Neural cell (in vitro differentiated cells): Measurements from ENCODE around the gene RPL18. TPM values are rescaled to one million over a fixed set of nuclear protein-coding genes. Genes with fewer than 3 reads are reported as not detected.
A peak's percentile ranks its signal among the peaks of the same experiment; 100 is the strongest.

Experiments used
- H2AFZ ChIP-seq: fragments of 200-600, 300-800 bp; sonication (generic), shearing (Covaris generic); 2 replicates; pipeline ENCODE4 v1.6.0; 2014; ENCODE audit warnings: low read depth, mild to moderate bottlenecking, antibody characterized with exemption, low read length, moderate library complexity
- H3F3A ChIP-seq: fragments of 200-600 bp; shearing (Covaris generic); 2 replicates; pipeline ENCODE4 v1.6.1; 2016; ENCODE audit warnings: mild to moderate bottlenecking, moderate library complexity, mixed read lengths, antibody characterized with exemption, low read length; ENCODE audit not compliant: insufficient read depth, poor library complexity, severe bottlenecking
- H3K27ac ChIP-seq: fragments of 200-600, 300-800 bp; sonication (generic), shearing (Covaris generic); 2 replicates; pipeline ENCODE4 v1.5.1; 2014; ENCODE audit warnings: mild to moderate bottlenecking, low read length, moderate library complexity
- H3K27me3 ChIP-seq: fragments of 300-800, 200-600 bp; sonication (generic), shearing (Covaris generic); 2 replicates; pipeline ENCODE4 v1.6.0; 2014; ENCODE audit warnings: mild to moderate bottlenecking, low read depth, low read length, moderate library complexity; ENCODE audit not compliant: insufficient read depth
- H3K36me3 ChIP-seq: fragments of 300-800, 200-600 bp; sonication (generic), shearing (Covaris generic); 2 replicates; pipeline ENCODE4 v1.5.1; 2014; ENCODE audit warnings: mild to moderate bottlenecking, antibody characterized with exemption, low read length, moderate library complexity; ENCODE audit not compliant: insufficient read depth
- H3K4me2 ChIP-seq: fragments of 300-800, 200-600 bp; sonication (generic), shearing (Covaris generic); 2 replicates; pipeline ENCODE4 v1.6.0; 2014; ENCODE audit warnings: mild to moderate bottlenecking, low read length
- H3K4me3 ChIP-seq: fragments of 300-800, 200-600 bp; sonication (generic), shearing (Covaris generic); 2 replicates; pipeline ENCODE4 v1.5.1; 2014; ENCODE audit warnings: mild to moderate bottlenecking, low read length, moderate library complexity
- H3K79me2 ChIP-seq: fragments of 200-600 bp; shearing (Covaris generic); replicated peaks from 2 replicates; pipeline ENCODE4 v1.6.0; 2014; ENCODE audit warnings: mild to moderate bottlenecking, low read length, moderate library complexity; ENCODE audit not compliant: insufficient read depth
- H3K9ac ChIP-seq: fragments of 300-800, 200-600 bp; sonication (generic), shearing (Covaris generic); 2 replicates; pipeline ENCODE4 v1.6.1; 2016; ENCODE audit warnings: mild to moderate bottlenecking, low read length, mixed read lengths
- H3K9me2 ChIP-seq: fragments of 200-600 bp; shearing (Covaris generic); 2 replicates; pipeline ENCODE4 v1.6.1; 2016; ENCODE audit warnings: mild to moderate bottlenecking, low read length, mixed read lengths; ENCODE audit not compliant: insufficient read depth
- H3K9me3 ChIP-seq: fragments of 200-600, 300-800 bp; sonication (generic), shearing (Covaris generic); 2 replicates; pipeline ENCODE4 v1.6.1; 2016; ENCODE audit warnings: mild to moderate bottlenecking, mixed run types, low read length, moderate library complexity, mixed read lengths
- H4K20me1 ChIP-seq: fragments of 200-600 bp; shearing (Covaris generic); 2 replicates; pipeline ENCODE4 v1.6.1; 2016; ENCODE audit warnings: mild to moderate bottlenecking, mixed run types; ENCODE audit not compliant: insufficient read depth
- CTCF ChIP-seq: fragments of 450-650 bp; IDR thresholded peaks from 2 replicates; pipeline ENCODE4 v1.5.1; 2014; ENCODE audit warnings: antibody characterized with exemption, mild to moderate bottlenecking, moderate library complexity; ENCODE audit not compliant: poor library complexity, severe bottlenecking
- EP300 ChIP-seq: fragments of 450-650 bp; conservative IDR thresholded peaks from 2 replicates; pipeline ENCODE4 v1.6.1; 2014; ENCODE audit warnings: antibody characterized with exemption, mild to moderate bottlenecking, moderate library complexity; ENCODE audit not compliant: poor library complexity, severe bottlenecking
- EZH2 ChIP-seq: fragments of 200-600, 300-800 bp; shearing (Covaris generic), sonication (generic); IDR thresholded peaks from 2 replicates; pipeline ENCODE4 v1.6.1; 2014; ENCODE audit warnings: antibody characterized with exemption, low read length, borderline replicate concordance, mild to moderate bottlenecking; ENCODE audit not compliant: insufficient read depth, poor library complexity, severe bottlenecking
- MXI1 ChIP-seq: fragments of 450-650 bp; conservative IDR thresholded peaks from 2 replicates; pipeline ENCODE4 v1.6.1; 2014; ENCODE audit warnings: antibody characterized with exemption, mild to moderate bottlenecking; ENCODE audit not compliant: poor library complexity, severe bottlenecking
- POLR2AphosphoS5 ChIP-seq: IDR thresholded peaks from 2 replicates; pipeline ENCODE4 v1.6.1; 2012
- RAD21 ChIP-seq: fragments of 450-650 bp; conservative IDR thresholded peaks from 2 replicates; pipeline ENCODE4 v1.6.1; 2014; ENCODE audit warnings: antibody characterized with exemption, mild to moderate bottlenecking, moderate library complexity
- REST ChIP-seq: IDR thresholded peaks from 2 replicates; pipeline ENCODE4 v1.6.1; 2012; ENCODE audit warnings: borderline replicate concordance
- SMC3 ChIP-seq: fragments of 450-650 bp; conservative IDR thresholded peaks from 2 replicates; pipeline ENCODE4 v1.6.1; 2014; ENCODE audit warnings: antibody characterized with exemption, mild to moderate bottlenecking, moderate library complexity; ENCODE audit not compliant: poor library complexity
- TAF1 ChIP-seq: IDR thresholded peaks from 2 replicates; pipeline ENCODE4 v1.6.1; 2012; ENCODE audit warnings: low read depth
- polyA plus RNA-seq: library from polyadenylated mRNA; depleted of rRNA; stranded (reverse); fragments of >200 nt; gene quantifications from 2 replicates; pipeline ENCODE4 v1.2.3, GENCODE V29; 2014

RPL18 gene
- polyA plus RNA-seq, 1 donor from 2014 or later, result 2,102 TPM

GRCh38 chr19:48639483-48640375, 20.8 kb upstream of the RPL18 start:
- H3K27me3 ChIP-seq, result no peaks in the 10 kb centered on the region
- no peaks in the 10 kb centered on the region for H3K79me2 ChIP-seq
- H3K27ac ChIP-seq, result no peak overlapping the region
- no peak overlapping the region for H3K4me2 ChIP-seq
- no peaks in the 10 kb centered on the region for H3K9me3 ChIP-seq
- no peaks in the 10 kb centered on the region for H3K36me3 ChIP-seq
- no peak overlapping the region for H2AFZ ChIP-seq
- H3K9me2 ChIP-seq, result no peaks in the 10 kb centered on the region
- no peak for TF ChIP-seq POLR2AphosphoS5
- TF ChIP-seq SMC3, result no peak
- no peak for TF ChIP-seq REST
- TF ChIP-seq EP300, result no peak
- no peak for TF ChIP-seq CTCF
- no peak for TF ChIP-seq EZH2
- no peak overlapping the region for H3K9ac ChIP-seq
- no peaks in the 10 kb centered on the region for H4K20me1 ChIP-seq
- H3F3A ChIP-seq, result peaks cover 8% of the 10 kb centered on the region
- no peak overlapping the region for H3K4me3 ChIP-seq

GRCh38 chr19:48638831-48639381, 19.9 kb upstream of the RPL18 start:
- TF ChIP-seq TAF1 (no peak), EZH2 (no peak), CTCF (no peak), REST (no peak), EP300 (no peak), RAD21 (no peak), POLR2AphosphoS5 (no peak), SMC3 (no peak), MXI1 (no peak)
- Histone ChIP-seq H3K4me3 (peak overlapping the region; percentile 66), H2AFZ (no peak overlapping the region), H3K27me3 (no peaks in the 10 kb centered on the region), H3K9me2 (no peaks in the 10 kb centered on the region), H3K4me2 (peak overlapping the region; percentile 86), H3K79me2 (no peaks in the 10 kb centered on the region), H3K36me3 (no peaks in the 10 kb centered on the region), H3K27ac (peak overlapping the region; percentile 83), H4K20me1 (no peaks in the 10 kb centered on the region), H3F3A (peaks cover 8% of the 10 kb centered on the region), H3K9ac (peak overlapping the region; percentile 74), H3K9me3 (no peaks in the 10 kb centered on the region)
